ENCODE data around the gene SSC5D. TPM values are rescaled to one million over a fixed set of nuclear protein-coding genes. Genes with fewer than 3 reads are reported as not detected.

SSC5D gene
- total and polyA plus RNA-seq, 2 experiments from 2014 or later: 0.23 to 0.69 TPM

DNA sequence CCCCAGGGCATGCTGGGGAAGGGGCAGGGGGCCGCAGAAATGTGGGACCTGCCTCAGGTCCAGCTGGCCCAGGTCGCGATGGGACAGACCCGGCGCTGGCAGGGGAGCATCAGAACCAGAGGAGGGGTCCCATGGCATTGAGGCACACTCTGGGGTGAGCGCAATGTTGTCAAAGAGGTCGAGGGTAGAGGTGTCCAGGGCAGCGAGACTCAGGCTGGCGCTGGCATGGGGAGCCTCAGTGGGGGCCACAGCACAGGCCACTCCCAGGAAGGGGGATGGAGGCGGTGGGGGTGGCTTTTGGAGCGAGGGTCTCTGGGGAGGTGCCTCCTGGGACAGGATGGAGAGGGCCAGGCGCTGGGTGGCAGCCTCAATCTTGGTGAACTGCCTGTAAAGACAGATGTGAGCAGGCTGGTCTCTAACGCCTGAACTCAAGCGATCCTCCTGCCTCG, 24.6 kb upstream of the SSC5D start:
- H3K27ac Mint-ChIP-seq: 0 out of 2 replicates have a peak overlapping the region, but pooled peaks have one; percentile 14
- peaks cover 3% of the 10 kb centered on the region; the same call in 1 of the 3 replicates for H3K9me3 Mint-ChIP-seq
- no peak overlapping the region; the same call in none of the 2 replicates for H3K4me2 ChIP-seq
- H3K4me3 Mint-ChIP-seq: no peak overlapping the region
- H3K27me3 ChIP-seq (ENCODE audit: insufficient read depth): no peaks in the 10 kb centered on the region
- no peaks in the 10 kb centered on the region for H3K36me3 ChIP-seq (ENCODE audit: insufficient read depth)
- H3K27ac ChIP-seq (ENCODE audit: low read depth): no peak overlapping the region
- H3K9me2 ChIP-seq (ENCODE audit: insufficient read depth): no peaks in the 10 kb centered on the region
- H3K4me3 ChIP-seq: no peak overlapping the region
- H3K36me3 Mint-ChIP-seq (ENCODE audit: low read depth): peaks cover 2% of the 10 kb centered on the region; the same call in 1 of the 3 replicates
- DNase-seq (ENCODE audit: low spot score): no peak
- peaks cover 22% of the 10 kb centered on the region for H3K4me1 ChIP-seq (ENCODE audit: insufficient read depth)
- no peak overlapping the region for H2AFZ ChIP-seq
- H3K27me3 Mint-ChIP-seq (ENCODE audit: insufficient read depth, low read depth, poor library complexity): peaks cover 21% of the 10 kb centered on the region
- TF ChIP-seq, protein P1, sequence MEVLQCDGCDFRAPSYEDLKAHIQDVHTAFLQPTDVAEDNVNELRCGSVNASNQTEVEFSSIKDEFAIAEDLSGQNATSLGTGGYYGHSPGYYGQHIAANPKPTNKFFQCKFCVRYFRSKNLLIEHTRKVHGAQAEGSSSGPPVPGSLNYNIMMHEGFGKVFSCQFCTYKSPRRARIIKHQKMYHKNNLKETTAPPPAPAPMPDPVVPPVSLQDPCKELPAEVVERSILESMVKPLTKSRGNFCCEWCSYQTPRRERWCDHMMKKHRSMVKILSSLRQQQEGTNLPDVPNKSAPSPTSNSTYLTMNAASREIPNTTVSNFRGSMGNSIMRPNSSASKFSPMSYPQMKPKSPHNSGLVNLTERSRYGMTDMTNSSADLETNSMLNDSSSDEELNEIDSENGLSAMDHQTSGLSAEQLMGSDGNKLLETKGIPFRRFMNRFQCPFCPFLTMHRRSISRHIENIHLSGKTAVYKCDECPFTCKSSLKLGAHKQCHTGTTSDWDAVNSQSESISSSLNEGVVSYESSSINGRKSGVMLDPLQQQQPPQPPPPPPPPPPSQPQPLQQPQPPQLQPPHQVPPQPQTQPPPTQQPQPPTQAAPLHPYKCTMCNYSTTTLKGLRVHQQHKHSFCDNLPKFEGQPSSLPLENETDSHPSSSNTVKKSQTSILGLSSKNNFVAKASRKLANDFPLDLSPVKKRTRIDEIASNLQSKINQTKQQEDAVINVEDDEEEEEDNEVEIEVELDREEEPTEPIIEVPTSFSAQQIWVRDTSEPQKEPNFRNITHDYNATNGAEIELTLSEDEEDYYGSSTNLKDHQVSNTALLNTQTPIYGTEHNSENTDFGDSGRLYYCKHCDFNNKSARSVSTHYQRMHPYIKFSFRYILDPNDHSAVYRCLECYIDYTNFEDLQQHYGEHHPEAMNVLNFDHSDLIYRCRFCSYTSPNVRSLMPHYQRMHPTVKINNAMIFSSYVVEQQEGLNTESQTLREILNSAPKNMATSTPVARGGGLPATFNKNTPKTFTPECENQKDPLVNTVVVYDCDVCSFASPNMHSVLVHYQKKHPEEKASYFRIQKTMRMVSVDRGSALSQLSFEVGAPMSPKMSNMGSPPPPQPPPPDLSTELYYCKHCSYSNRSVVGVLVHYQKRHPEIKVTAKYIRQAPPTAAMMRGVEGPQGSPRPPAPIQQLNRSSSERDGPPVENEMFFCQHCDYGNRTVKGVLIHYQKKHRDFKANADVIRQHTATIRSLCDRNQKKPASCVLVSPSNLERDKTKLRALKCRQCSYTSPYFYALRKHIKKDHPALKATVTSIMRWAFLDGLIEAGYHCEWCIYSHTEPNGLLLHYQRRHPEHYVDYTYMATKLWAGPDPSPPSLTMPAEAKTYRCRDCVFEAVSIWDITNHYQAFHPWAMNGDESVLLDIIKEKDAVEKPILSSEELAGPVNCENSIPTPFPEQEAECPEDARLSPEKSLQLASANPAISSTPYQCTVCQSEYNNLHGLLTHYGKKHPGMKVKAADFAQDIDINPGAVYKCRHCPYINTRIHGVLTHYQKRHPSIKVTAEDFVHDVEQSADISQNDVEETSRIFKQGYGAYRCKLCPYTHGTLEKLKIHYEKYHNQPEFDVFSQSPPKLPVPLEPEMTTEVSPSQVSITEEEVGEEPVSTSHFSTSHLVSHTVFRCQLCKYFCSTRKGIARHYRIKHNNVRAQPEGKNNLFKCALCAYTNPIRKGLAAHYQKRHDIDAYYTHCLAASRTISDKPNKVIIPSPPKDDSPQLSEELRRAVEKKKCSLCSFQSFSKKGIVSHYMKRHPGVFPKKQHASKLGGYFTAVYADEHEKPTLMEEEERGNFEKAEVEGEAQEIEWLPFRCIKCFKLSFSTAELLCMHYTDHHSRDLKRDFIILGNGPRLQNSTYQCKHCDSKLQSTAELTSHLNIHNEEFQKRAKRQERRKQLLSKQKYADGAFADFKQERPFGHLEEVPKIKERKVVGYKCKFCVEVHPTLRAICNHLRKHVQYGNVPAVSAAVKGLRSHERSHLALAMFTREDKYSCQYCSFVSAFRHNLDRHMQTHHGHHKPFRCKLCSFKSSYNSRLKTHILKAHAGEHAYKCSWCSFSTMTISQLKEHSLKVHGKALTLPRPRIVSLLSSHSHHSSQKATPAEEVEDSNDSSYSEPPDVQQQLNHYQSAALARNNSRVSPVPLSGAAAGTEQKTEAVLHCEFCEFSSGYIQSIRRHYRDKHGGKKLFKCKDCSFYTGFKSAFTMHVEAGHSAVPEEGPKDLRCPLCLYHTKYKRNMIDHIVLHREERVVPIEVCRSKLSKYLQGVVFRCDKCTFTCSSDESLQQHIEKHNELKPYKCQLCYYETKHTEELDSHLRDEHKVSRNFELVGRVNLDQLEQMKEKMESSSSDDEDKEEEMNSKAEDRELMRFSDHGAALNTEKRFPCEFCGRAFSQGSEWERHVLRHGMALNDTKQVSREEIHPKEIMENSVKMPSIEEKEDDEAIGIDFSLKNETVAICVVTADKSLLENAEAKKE (CRISPR knock-in tag; IDR thresholded peaks at IDR 0.05): no peak
- TF ChIP-seq ZNF114 (CRISPR knock-in tag; IDR thresholded peaks at IDR 0.05): no peak
- TF ChIP-seq JUNB (IDR thresholded peaks at IDR 0.05; ENCODE audit: unreplicated experiment): no peak
- TF ChIP-seq, protein P2, sequence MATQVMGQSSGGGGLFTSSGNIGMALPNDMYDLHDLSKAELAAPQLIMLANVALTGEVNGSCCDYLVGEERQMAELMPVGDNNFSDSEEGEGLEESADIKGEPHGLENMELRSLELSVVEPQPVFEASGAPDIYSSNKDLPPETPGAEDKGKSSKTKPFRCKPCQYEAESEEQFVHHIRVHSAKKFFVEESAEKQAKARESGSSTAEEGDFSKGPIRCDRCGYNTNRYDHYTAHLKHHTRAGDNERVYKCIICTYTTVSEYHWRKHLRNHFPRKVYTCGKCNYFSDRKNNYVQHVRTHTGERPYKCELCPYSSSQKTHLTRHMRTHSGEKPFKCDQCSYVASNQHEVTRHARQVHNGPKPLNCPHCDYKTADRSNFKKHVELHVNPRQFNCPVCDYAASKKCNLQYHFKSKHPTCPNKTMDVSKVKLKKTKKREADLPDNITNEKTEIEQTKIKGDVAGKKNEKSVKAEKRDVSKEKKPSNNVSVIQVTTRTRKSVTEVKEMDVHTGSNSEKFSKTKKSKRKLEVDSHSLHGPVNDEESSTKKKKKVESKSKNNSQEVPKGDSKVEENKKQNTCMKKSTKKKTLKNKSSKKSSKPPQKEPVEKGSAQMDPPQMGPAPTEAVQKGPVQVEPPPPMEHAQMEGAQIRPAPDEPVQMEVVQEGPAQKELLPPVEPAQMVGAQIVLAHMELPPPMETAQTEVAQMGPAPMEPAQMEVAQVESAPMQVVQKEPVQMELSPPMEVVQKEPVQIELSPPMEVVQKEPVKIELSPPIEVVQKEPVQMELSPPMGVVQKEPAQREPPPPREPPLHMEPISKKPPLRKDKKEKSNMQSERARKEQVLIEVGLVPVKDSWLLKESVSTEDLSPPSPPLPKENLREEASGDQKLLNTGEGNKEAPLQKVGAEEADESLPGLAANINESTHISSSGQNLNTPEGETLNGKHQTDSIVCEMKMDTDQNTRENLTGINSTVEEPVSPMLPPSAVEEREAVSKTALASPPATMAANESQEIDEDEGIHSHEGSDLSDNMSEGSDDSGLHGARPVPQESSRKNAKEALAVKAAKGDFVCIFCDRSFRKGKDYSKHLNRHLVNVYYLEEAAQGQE (IDR thresholded peaks at IDR 0.05; ENCODE audit: unreplicated experiment): no peak
- TF ChIP-seq EZH2phosphoT487 (IDR thresholded peaks at IDR 0.05; ENCODE audit: unreplicated experiment): no peak
- no peak for TF ChIP-seq POLR2AphosphoS5 (IDR thresholded peaks at IDR 0.05; ENCODE audit: low read depth)
- no peak for TF ChIP-seq NANOG (IDR thresholded peaks at IDR 0.05; ENCODE audit: borderline replicate concordance)
- no peak for TF ChIP-seq STAT1 (IDR thresholded peaks at IDR 0.05; ENCODE audit: unreplicated experiment)
- TF ChIP-seq EZH2 (IDR thresholded peaks at IDR 0.05; ENCODE audit: low read depth, unreplicated experiment): no peak
- no peak for TF ChIP-seq CREB1 (CRISPR knock-in tag; IDR thresholded peaks at IDR 0.05; ENCODE audit: low read depth)
- no peak for TF ChIP-seq ZNF331 (CRISPR knock-in tag; IDR thresholded peaks at IDR 0.05; ENCODE audit: low read depth)
- TF ChIP-seq CTCF (conservative IDR thresholded peaks at IDR 0.05; ENCODE audit: low read depth in 2 of 2): no peak
- TF ChIP-seq ETS1 (IDR thresholded peaks at IDR 0.05): no peak
- H4K20me1 ChIP-seq (replicated peaks; ENCODE audit: insufficient read depth): no peaks in the 10 kb centered on the region; the same call in 1 of the 2 replicates
- peaks cover 19% of the 10 kb centered on the region for H3K79me2 ChIP-seq (replicated peaks; ENCODE audit: insufficient read depth)
- H3F3A ChIP-seq (replicated peaks; ENCODE audit: low read depth): peaks cover 24% of the 10 kb centered on the region; the same call in 1 of the 2 replicates
- ATAC-seq: no peak
- H3K4me1 Mint-ChIP-seq: peaks cover 29% of the 10 kb centered on the region
